H1 (cell line): ENCODE data around the gene FOSL2. TPM values are rescaled to one million over a fixed set of nuclear protein-coding genes. Genes with fewer than 3 reads are reported as not detected.

Experiments
- CTCF ChIA-PET: fragments of 300-600 bp; sonication (Branson Sonifier 250); formaldehyde crosslinking; loops from one replicate; lab custom pipeline; 2021; ENCODE audit not compliant: partially characterized antibody; lab: Charles Lee
- POLR2A ChIA-PET: fragments of 300-600 bp; sonication (Branson Sonifier 250); formaldehyde crosslinking; loops from one replicate; lab custom pipeline; 2021; ENCODE audit warnings: inconsistent platforms; ENCODE audit not compliant: partially characterized antibody; lab: Charles Lee
- DNase-seq, 2 experiments: peaks; one replicate each; pipeline versions ENCODE4 v3.0.0 to v3.0.0-alpha.2; 2010 to 2022; ENCODE audit warnings: low spot score in 2 of 2, low read depth in 1 of 2, mixed read lengths in 1 of 2
- FAIRE-seq: peaks from 2 replicates; lab custom pipeline; 2011; peaks lifted over from hg19 to GRCh38; lab: Jason Lieb, UNC
- H2AFZ ChIP-seq: 2 replicates; pipeline ENCODE4 v1.8.1; 2012; ENCODE audit warnings: low read length, inconsistent platforms
- H2AK5ac ChIP-seq: 2 replicates; pipeline ENCODE4 v1.6.1; 2013; ENCODE audit warnings: low read depth, low read length
- H2BK120ac ChIP-seq: replicated peaks from 2 replicates; pipeline ENCODE3; 2013; ENCODE audit warnings: low read depth, low read length, inconsistent platforms
- H2BK12ac ChIP-seq: 2 replicates; pipeline ENCODE4 v1.6.1; 2013; ENCODE audit warnings: low read depth, low read length
- H2BK15ac ChIP-seq: 2 replicates; pipeline ENCODE4 v1.6.1; 2013; ENCODE audit warnings: low read length
- H2BK20ac ChIP-seq: 2 replicates; pipeline ENCODE4 v1.6.1; 2013; ENCODE audit warnings: low read length
- H2BK5ac ChIP-seq: 2 replicates; pipeline ENCODE4 v1.6.1; 2013; ENCODE audit warnings: low read depth, low read length
- H3K14ac ChIP-seq: 2 replicates; pipeline ENCODE4 v1.6.1; 2013; ENCODE audit warnings: inconsistent platforms; ENCODE audit not compliant: insufficient read length
- H3K18ac ChIP-seq: 2 replicates; pipeline ENCODE4 v1.6.1; 2013; ENCODE audit warnings: low read length; ENCODE audit errors: extremely low read depth
- H3K23ac ChIP-seq: 2 replicates; pipeline ENCODE4 v1.6.1; 2013; ENCODE audit warnings: inconsistent platforms; ENCODE audit not compliant: insufficient read length
- H3K23me2 ChIP-seq: 2 replicates; pipeline ENCODE4 v1.6.1; 2013; ENCODE audit warnings: low read depth, low read length
- H3K27ac ChIP-seq: 2 replicates; pipeline ENCODE4 v1.6.1; 2011; ENCODE audit warnings: low read depth, low read length, inconsistent platforms
- H3K27me3 ChIP-seq, 4 experiments: replicated peaks in 1 of 4; 1 replicate in 1 of 4; 2 replicates in 3 of 4; pipeline versions ENCODE4 v1.6.1 to v1.8.1; 2011 to 2013; ENCODE audit warnings: low read length in 3 of 4, mild to moderate bottlenecking in 3 of 4, inconsistent platforms in 2 of 4, mixed read lengths in 2 of 4, moderate library complexity in 1 of 4; ENCODE audit not compliant: control insufficient read depth in 3 of 4, insufficient read depth in 3 of 4; ENCODE audit errors: extremely low read depth in 1 of 4
- H3K36me3 ChIP-seq, 4 experiments: 2 replicates each; pipeline versions ENCODE4 v1.6.1 to v1.8.1; 2011 to 2013; ENCODE audit warnings: mild to moderate bottlenecking in 4 of 4, low read length in 3 of 4, moderate library complexity in 2 of 4, control low read depth in 1 of 4, inconsistent platforms in 1 of 4; ENCODE audit not compliant: insufficient read depth in 4 of 4, control insufficient read depth in 2 of 4
- H3K4ac ChIP-seq: replicated peaks from 2 replicates; pipeline ENCODE3; 2013; ENCODE audit warnings: low read length, low read depth, mixed read lengths, inconsistent platforms; ENCODE audit not compliant: insufficient read length
- H3K4me1 ChIP-seq, 4 experiments: replicated peaks in 1 of 4; 1 replicate in 1 of 4; 2 replicates in 3 of 4; pipeline versions ENCODE4 v1.6.1 to v1.8.1; 2011 to 2013; ENCODE audit warnings: low read length in 3 of 4, inconsistent platforms in 2 of 4, mixed read lengths in 1 of 4; ENCODE audit not compliant: insufficient read depth in 4 of 4, control insufficient read depth in 3 of 4
- H3K4me2 ChIP-seq, 2 experiments: 2 replicates each; pipeline versions ENCODE4 v1.6.1 to v1.8.1; 2011 to 2013; ENCODE audit warnings: low read depth in 2 of 2, low read length in 2 of 2, control low read depth in 1 of 2, inconsistent platforms in 1 of 2, mild to moderate bottlenecking in 1 of 2; ENCODE audit not compliant: insufficient read depth in 1 of 2
- H3K4me3 ChIP-seq, 4 experiments: fragments of 200-600, 300-600 bp in 1 of 4; sonication (generic), shearing (Covaris generic), sonication (Bioruptor Twin) in 1 of 4; 2 replicates each; pipeline versions ENCODE4 v1.5.1 to v1.8.1; 2011 to 2016; ENCODE audit warnings: low read length in 4 of 4, low read depth in 3 of 4, control low read depth in 2 of 4, inconsistent platforms in 2 of 4, mild to moderate bottlenecking in 2 of 4, mixed read lengths in 1 of 4, moderate library complexity in 1 of 4; ENCODE audit not compliant: insufficient read depth in 2 of 4; ENCODE audit errors: extremely low read depth in 1 of 4
- H3K56ac ChIP-seq: replicated peaks from 2 replicates; pipeline ENCODE3; 2013; ENCODE audit warnings: low read depth, mild to moderate bottlenecking, mixed read lengths, low read length, inconsistent platforms; ENCODE audit not compliant: insufficient read length
- H3K79me1 ChIP-seq: 2 replicates; pipeline ENCODE4 v1.6.1; 2013; ENCODE audit warnings: low read depth, low read length, control low read depth
- H3K79me2 ChIP-seq, 2 experiments: 2 replicates each; pipeline versions ENCODE4 v1.6.1 to v1.8.1; 2012 to 2013; ENCODE audit warnings: low read length in 2 of 2, mild to moderate bottlenecking in 2 of 2, inconsistent platforms in 1 of 2; ENCODE audit not compliant: insufficient read depth in 2 of 2, control insufficient read depth in 1 of 2
- H3K9ac ChIP-seq, 4 experiments: replicated peaks in 1 of 4; 1 replicate in 1 of 4; 2 replicates in 3 of 4; pipeline versions ENCODE4 v1.6.1 to v1.8.1; 2011 to 2013; ENCODE audit warnings: low read depth in 3 of 4, low read length in 3 of 4, control low read depth in 2 of 4, mild to moderate bottlenecking in 2 of 4, moderate library complexity in 2 of 4, inconsistent platforms in 1 of 4; ENCODE audit errors: extremely low read depth in 1 of 4
- H3K9me3 ChIP-seq, 2 experiments: 2 replicates each; pipeline versions ENCODE4 v1.6.1 to v1.8.1; 2012 to 2013; ENCODE audit warnings: mild to moderate bottlenecking in 2 of 2, moderate library complexity in 2 of 2, control low read depth in 1 of 2, inconsistent platforms in 1 of 2, low read depth in 1 of 2, low read length in 1 of 2, mixed read lengths in 1 of 2; ENCODE audit not compliant: insufficient read depth in 2 of 2
- H4K20me1 ChIP-seq, 2 experiments: replicated peaks in 1 of 2; 2 replicates each; pipeline versions ENCODE3 to v1.8.1; 2011 to 2013; ENCODE audit warnings: inconsistent platforms in 2 of 2, low read length in 2 of 2, mild to moderate bottlenecking in 1 of 2; ENCODE audit not compliant: insufficient read depth in 2 of 2, control insufficient read depth in 1 of 2
- H4K5ac ChIP-seq: 2 replicates; pipeline ENCODE4 v1.6.1; 2013; ENCODE audit warnings: low read length, low read depth, mixed read lengths, inconsistent platforms; ENCODE audit not compliant: insufficient read length
- H4K8ac ChIP-seq: 2 replicates; pipeline ENCODE4 v1.8.0; 2013; ENCODE audit warnings: mild to moderate bottlenecking, moderate library complexity, low read length, inconsistent platforms; ENCODE audit not compliant: insufficient read depth; ENCODE audit errors: extremely low read depth
- H4K91ac ChIP-seq: replicated peaks from 2 replicates; pipeline ENCODE3; 2013; ENCODE audit warnings: low read length, mixed read lengths, inconsistent platforms; ENCODE audit not compliant: insufficient read length
- BCL11A ChIP-seq, 2 experiments: IDR thresholded peaks; one replicate each; pipeline ENCODE4 v1.6.1; 2011; ENCODE audit warnings: low read depth in 2 of 2, low read length in 2 of 2, mild to moderate bottlenecking in 2 of 2
- CHD1 ChIP-seq: IDR thresholded peaks from 2 replicates; pipeline ENCODE4 v1.6.1; 2012; ENCODE audit warnings: low read depth, low read length, improper control_type of control experiment
- CREB1 ChIP-seq: IDR thresholded peaks from 2 replicates; pipeline ENCODE4 v1.6.1; 2012; ENCODE audit warnings: inconsistent platforms
- EZH2 ChIP-seq: fragments of 200-600 bp; sonication (generic); IDR thresholded peaks from 2 replicates; pipeline ENCODE4 v1.7.1; 2012; ENCODE audit warnings: low read depth, mild to moderate bottlenecking, moderate library complexity, low read length, inconsistent platforms; ENCODE audit not compliant: severe bottlenecking
- RNF2 ChIP-seq: fragments of 200-900, 300-1000 bp; sonication (generic); IDR thresholded peaks from 2 replicates; pipeline ENCODE4 v1.7.1; 2016; ENCODE audit warnings: borderline replicate concordance, low read depth, mild to moderate bottlenecking, antibody characterized with exemption, low read length; ENCODE audit not compliant: poor library complexity, severe bottlenecking; ENCODE audit errors: missing control alignments
- SIRT6 ChIP-seq: IDR thresholded peaks from one replicate; pipeline ENCODE4 v1.7.1; 2012; ENCODE audit warnings: low read length, inconsistent platforms
- SIX5 ChIP-seq: IDR thresholded peaks from 2 replicates; pipeline ENCODE4 v1.6.1; 2011; ENCODE audit warnings: mild to moderate bottlenecking, low read depth, low read length
- SUZ12 ChIP-seq: fragments of 200-600 bp; sonication (generic); IDR thresholded peaks from 2 replicates; pipeline ENCODE4 v1.6.1; 2012; ENCODE audit warnings: mild to moderate bottlenecking, inconsistent platforms, low read length, moderate library complexity, mixed read lengths
- TCF12 ChIP-seq: IDR thresholded peaks from 2 replicates; pipeline ENCODE4 v1.6.1; 2011; ENCODE audit warnings: low read depth, mild to moderate bottlenecking, low read length
- ZNF274 ChIP-seq: IDR thresholded peaks from 2 replicates; pipeline ENCODE4 v1.7.0; 2012; ENCODE audit warnings: low read length, borderline replicate concordance; ENCODE audit errors: extremely low read depth
- WGBS, 2 experiments: shearing (Covaris generic) in 1 of 2; methylation state at CpG; one replicate each; pipeline versions ENCODE4 v1.1.6 to v1.1.7; 2013 to 2015; ENCODE audit warnings: low lambda C conversion rate in 2 of 2, mixed read lengths in 2 of 2, inconsistent platforms in 1 of 2, low coverage in 1 of 2, missing lambda C conversion rate in 1 of 2; ENCODE audit not compliant: insufficient replicate concordance in 2 of 2, insufficient coverage in 1 of 2, insufficient read length in 1 of 2; ENCODE audit errors: extremely low coverage in 1 of 2, missing lambda C conversion rate in 1 of 2; 5-methylcytosine and 5-hydroxymethylcytosine counted together
- polyA plus RNA-seq, 7 experiments: library from polyadenylated mRNA; depleted of rRNA in 3 of 7; stranded (reverse) in 5 of 7; unstranded in 2 of 7; fragments of >200 nt in 5 of 7; fragments of 200-250 nt in 2 of 7; gene quantifications; 1 replicate in 5 of 7; 2 replicates in 1 of 7; 4 replicates in 1 of 7; pipeline versions ENCODE4 v1.2.1 to v1.2.3, GENCODE V29; 2011 to 2013; ENCODE audit warnings: missing spikeins in 2 of 7, mixed read lengths in 2 of 7
- total RNA-seq: library from RNA; stranded (reverse); fragmentation: NEBNext Ultra II Directional; extraction: Animal tissue kit (Norgen Biotek cat#: 25700); gene quantifications from 2 replicates; pipeline ENCODE4 v1.2.1, GENCODE V29; 2021

Gene FOSL2
- total and polyA plus RNA-seq, 2 of the 8 experiments (the other 6 are each of a cell fraction or from before 2014, with no cell fraction given) = 1.5 to 4.5 TPM

GRCh38 chr2:28368357-28368798, 24.3 kb upstream of the FOSL2 start:
- Histone ChIP-seq H3K4me3 (no peak overlapping the region), H3K9me3 (no peaks in the 10 kb centered on the region), H2AK5ac (no peak overlapping the region), H2BK12ac (no peak overlapping the region), H2AFZ (no peak overlapping the region), H4K20me1 (no peaks in the 10 kb centered on the region), H2BK120ac (no peak overlapping the region), H3K27me3 (peaks cover 0 to 2% (median 0%) of the 10 kb centered on the region in 4 experiments; a peak in 1 of 7 replicates), H3K4ac (no peak overlapping the region), H3K23ac (no peak overlapping the region), H3K18ac (no peak overlapping the region), H4K5ac (no peak overlapping the region), H2BK15ac (no peak overlapping the region), H2BK20ac (no peak overlapping the region), H3K23me2 (no peaks in the 10 kb centered on the region), H3K79me1 (no peaks in the 10 kb centered on the region), H3K36me3 (no peaks in the 10 kb centered on the region), H3K4me1 (no peaks in the 10 kb centered on the region; a peak in 1 of 7 replicates), H4K8ac (no peak overlapping the region), H3K79me2 (no peaks in the 10 kb centered on the region), H3K14ac (no peak overlapping the region), H3K56ac (no peak overlapping the region), H3K9ac (no peak overlapping the region), H3K4me2 (no peak overlapping the region), H3K27ac (no peak overlapping the region), H4K91ac (no peak overlapping the region)
- FAIRE-seq = no peak
- no peak for DNase-seq
- ChIA-PET CTCF (no interaction called here), POLR2A (no interaction called here)
- 89% methylated on average over 9 of the region's 9 CpGs; no CpG with 5 or more reads in 1 of the 2 experiments for WGBS, 2 experiments
- TF ChIP-seq EZH2 (no peak), BCL11A (IDR thresholded peaks at IDR 0.05; ENCODE audit: low read depth in 2 of 2, low read length in 2 of 2) (no peak), SIRT6 (no peak), CHD1 (no peak), SUZ12 (no peak), ZNF274 (no peak), SIX5 (no peak), CREB1 (no peak), TCF12 (no peak), RNF2 (no peak)
- TF ChIP-seq, all 59 proteins: peak for 0
- H2BK5ac ChIP-seq = no peak overlapping the region
